ENCODE data around the gene ZFP91. TPM values are rescaled to one million over a fixed set of nuclear protein-coding genes. Genes with fewer than 3 reads are reported as not detected.

Gene ZFP91
- polyA plus RNA-seq, 4 donors, result 24.8 to 51.2 (median 27.9) TPM

DNA sequence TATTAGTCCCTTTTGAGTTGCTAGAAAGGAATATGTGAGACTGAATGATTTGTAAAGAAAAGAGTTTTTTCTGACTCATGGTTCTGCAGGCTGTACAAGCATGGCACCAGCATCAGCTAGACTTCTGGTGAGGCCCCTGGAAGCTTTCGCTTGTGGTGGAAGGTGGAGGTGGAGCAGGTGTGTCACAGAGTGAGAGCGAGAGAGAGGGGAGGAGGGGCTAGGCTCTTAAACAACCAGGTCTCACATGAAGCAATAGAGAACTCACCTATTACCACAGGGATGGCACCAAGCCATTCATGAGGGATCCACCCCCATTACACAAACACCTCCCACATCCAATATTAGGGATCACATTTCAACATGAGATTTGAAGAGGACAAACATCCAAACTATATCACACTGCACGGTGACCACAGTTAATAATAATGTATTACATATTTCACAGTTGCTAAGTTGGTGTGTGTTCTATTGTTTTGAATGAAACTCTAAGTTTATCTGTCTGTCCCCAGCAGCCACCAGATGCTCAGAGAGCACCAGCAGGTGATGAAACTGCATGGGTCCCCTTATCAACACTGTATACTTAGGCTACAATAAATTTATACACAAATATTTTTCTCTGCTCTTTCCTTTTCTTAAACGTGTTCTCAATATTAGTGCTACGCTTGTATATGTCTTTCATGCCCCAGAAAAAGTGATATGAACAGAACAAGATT, 14.1 kb downstream of the ZFP91 start:
- DNase-seq, result peak; percentile 56 to 58
- no peak for FAIRE-seq
- no peaks in the 10 kb centered on the region for H3K9me3 ChIP-seq (ENCODE audit: control insufficient read depth in 2 of 2, insufficient read depth in 1 of 2, low read depth in 1 of 2, low read length in 1 of 2)
- peaks cover 3 to 30% (median 6%) of the 10 kb centered on the region in 3 donors for H3K4me1 ChIP-seq (ENCODE audit: control insufficient read depth in 3 of 3, insufficient read depth in 2 of 3, low read depth in 1 of 3, low read length in 2 of 3)
- no peaks in the 10 kb centered on the region for H3K27me3 ChIP-seq (ENCODE audit: control insufficient read depth in 3 of 3, insufficient read depth in 3 of 3, low read length in 3 of 3)
- H3K4me3 ChIP-seq (ENCODE audit: low read depth in 1 of 3, low read length in 3 of 3), result no peak overlapping the region
- WGBS, 3 donors, result 26 to 62% (median 45%) methylated on average over 5 of the region's 5 CpGs
- H3K27ac ChIP-seq (ENCODE audit: low read depth in 1 of 3, low read length in 2 of 3), result no peak overlapping the region
- peaks cover 0 to 7% (median 0%) of the 10 kb centered on the region in 3 donors for H3K36me3 ChIP-seq (ENCODE audit: control insufficient read depth in 3 of 3, insufficient read depth in 2 of 3, low read depth in 1 of 3, low read length in 3 of 3)

GRCh38 chr11:58594826-58595225, 16.0 kb downstream of the ZFP91 start:
- Histone ChIP-seq H3K4me3 (ENCODE audit: low read depth in 1 of 3, low read length in 3 of 3) (no peak overlapping the region), H3K4me1 (ENCODE audit: control insufficient read depth in 3 of 3, insufficient read depth in 2 of 3, low read depth in 1 of 3, low read length in 2 of 3) (peaks cover 5 to 30% (median 6%) of the 10 kb centered on the region in 3 donors), H3K27me3 (ENCODE audit: control insufficient read depth in 3 of 3, insufficient read depth in 3 of 3, low read length in 3 of 3) (no peaks in the 10 kb centered on the region), H3K9me3 (ENCODE audit: control insufficient read depth in 2 of 2, insufficient read depth in 1 of 2, low read depth in 1 of 2, low read length in 1 of 2) (no peaks in the 10 kb centered on the region), H3K27ac (ENCODE audit: low read depth in 1 of 3, low read length in 2 of 3) (no peak overlapping the region), H3K36me3 (ENCODE audit: control insufficient read depth in 3 of 3, insufficient read depth in 2 of 3, low read depth in 1 of 3, low read length in 3 of 3) (peaks cover 0 to 3% (median 0%) of the 10 kb centered on the region in 3 donors)
- 10 to 46% (median 23%) methylated on average over 4 of the region's 4 CpGs for WGBS, 3 donors
- DNase-seq (peak in 1 of 2 donors; percentile 76), FAIRE-seq (no peak)

- Histone ChIP-seq H3K27ac (ENCODE audit: low read depth in 1 of 3, low read length in 2 of 3) (no peak overlapping the region), H3K36me3 (ENCODE audit: control insufficient read depth in 3 of 3, insufficient read depth in 2 of 3, low read depth in 1 of 3, low read length in 3 of 3) (peaks cover 0 to 3% (median 0%) of the 10 kb centered on the region in 3 donors), H3K4me3 (ENCODE audit: low read depth in 1 of 3, low read length in 3 of 3) (no peak overlapping the region), H3K9me3 (ENCODE audit: control insufficient read depth in 2 of 2, insufficient read depth in 1 of 2, low read depth in 1 of 2, low read length in 1 of 2) (no peaks in the 10 kb centered on the region), H3K27me3 (ENCODE audit: control insufficient read depth in 3 of 3, insufficient read depth in 3 of 3, low read length in 3 of 3) (no peaks in the 10 kb centered on the region), H3K4me1 (ENCODE audit: control insufficient read depth in 3 of 3, insufficient read depth in 2 of 3, low read depth in 1 of 3, low read length in 2 of 3) (peaks cover 5 to 30% (median 6%) of the 10 kb centered on the region in 3 donors)
- FAIRE-seq, result no peak
- DNase-seq, result no peak
- 83 to 89% (median 84%) methylated on average over 3 of the region's 3 CpGs for WGBS, 3 donors
These were observed 17.8 kb downstream of the ZFP91 start for GRCh38 chr11:58596621-58597020.

DNA sequence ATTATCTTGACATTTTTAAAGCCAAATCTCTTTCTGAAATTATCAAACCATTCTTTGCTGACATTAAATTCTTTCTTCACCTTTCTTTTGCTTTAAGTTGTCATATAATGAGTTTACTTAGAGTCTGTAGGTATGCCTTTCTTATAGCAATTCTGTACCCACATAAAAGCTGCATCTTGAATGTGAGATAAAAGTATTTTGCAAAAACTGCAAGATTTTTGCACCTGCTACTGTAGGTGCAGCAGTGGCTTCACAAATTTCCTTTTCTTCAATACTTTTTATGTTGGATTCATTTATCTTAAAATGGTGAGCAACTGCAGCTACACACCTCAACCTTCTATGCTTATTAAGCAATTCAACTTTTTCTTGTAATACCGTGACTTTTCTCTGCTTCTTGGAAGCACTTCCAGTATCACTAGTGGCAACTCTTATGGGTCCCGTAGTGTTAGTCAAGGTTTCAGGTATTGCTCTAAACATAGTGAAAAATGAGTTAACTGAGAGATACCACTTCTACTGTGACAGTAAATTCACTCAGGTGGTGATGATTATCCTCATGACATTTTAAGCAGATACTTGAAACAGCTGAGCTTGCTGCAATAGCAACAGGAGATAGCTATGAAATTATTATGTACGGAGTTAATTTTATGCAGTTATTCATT, 18.8 kb downstream of the ZFP91 start:
- H3K36me3 ChIP-seq (ENCODE audit: control insufficient read depth in 3 of 3, insufficient read depth in 2 of 3, low read depth in 1 of 3, low read length in 3 of 3), result peaks cover 0 to 3% (median 0%) of the 10 kb centered on the region in 3 donors
- no peak overlapping the region for H3K4me3 ChIP-seq (ENCODE audit: low read depth in 1 of 3, low read length in 3 of 3)
- FAIRE-seq (no peak), DNase-seq (no peak)
- peaks cover 5 to 27% (median 6%) of the 10 kb centered on the region in 3 donors for H3K4me1 ChIP-seq (ENCODE audit: control insufficient read depth in 3 of 3, insufficient read depth in 2 of 3, low read depth in 1 of 3, low read length in 2 of 3)
- 61 to 72% (median 63%) methylated on average over 3 of the region's 3 CpGs for WGBS, 3 donors
- H3K27ac ChIP-seq (ENCODE audit: low read depth in 1 of 3, low read length in 2 of 3), result peak overlapping the region in 1 of 3 donors; percentile 11
- no peaks in the 10 kb centered on the region for H3K27me3 ChIP-seq (ENCODE audit: control insufficient read depth in 3 of 3, insufficient read depth in 3 of 3, low read length in 3 of 3)
- H3K9me3 ChIP-seq (ENCODE audit: control insufficient read depth in 2 of 2, insufficient read depth in 1 of 2, low read depth in 1 of 2, low read length in 1 of 2), result no peaks in the 10 kb centered on the region

DNA sequence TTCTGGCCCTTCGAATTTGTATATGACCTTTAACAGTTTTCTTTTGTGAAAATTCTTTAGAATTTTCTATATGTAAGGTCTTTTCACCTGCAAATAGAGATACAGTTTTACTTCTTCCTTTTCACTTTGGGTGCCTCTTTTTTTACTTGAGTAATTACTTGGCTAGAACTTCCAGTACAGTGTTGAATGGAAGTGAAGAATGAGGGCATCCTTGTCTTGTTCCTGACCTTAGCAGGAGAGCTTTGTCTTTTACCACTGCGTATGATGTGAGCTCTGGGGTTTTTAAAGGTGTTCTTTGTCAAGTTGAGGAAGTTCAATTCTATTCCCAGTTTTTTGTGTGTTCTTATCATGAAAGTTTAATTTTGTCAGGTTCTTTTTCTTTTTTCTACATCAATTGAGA, 21.6 kb downstream of the ZFP91 start:
- no peak overlapping the region for H3K4me3 ChIP-seq (ENCODE audit: low read depth in 1 of 3, low read length in 3 of 3)
- DNase-seq, result no peak
- H3K4me1 ChIP-seq (ENCODE audit: control insufficient read depth in 3 of 3, insufficient read depth in 2 of 3, low read depth in 1 of 3, low read length in 2 of 3), result peaks cover 4 to 17% (median 6%) of the 10 kb centered on the region in 3 donors
- H3K27ac ChIP-seq (ENCODE audit: low read depth in 1 of 3, low read length in 2 of 3), result no peak overlapping the region
- WGBS, 3 donors, result 92 to 95% (median 95%) methylated on average over 2 of the region's 2 CpGs
- no peaks in the 10 kb centered on the region for H3K9me3 ChIP-seq (ENCODE audit: control insufficient read depth in 2 of 2, insufficient read depth in 1 of 2, low read depth in 1 of 2, low read length in 1 of 2)
- peaks cover 0 to 2% (median 2%) of the 10 kb centered on the region in 3 donors for H3K36me3 ChIP-seq (ENCODE audit: control insufficient read depth in 3 of 3, insufficient read depth in 2 of 3, low read depth in 1 of 3, low read length in 3 of 3)
- FAIRE-seq, result no peak
- H3K27me3 ChIP-seq (ENCODE audit: control insufficient read depth in 3 of 3, insufficient read depth in 3 of 3, low read length in 3 of 3), result no peaks in the 10 kb centered on the region

DNA sequence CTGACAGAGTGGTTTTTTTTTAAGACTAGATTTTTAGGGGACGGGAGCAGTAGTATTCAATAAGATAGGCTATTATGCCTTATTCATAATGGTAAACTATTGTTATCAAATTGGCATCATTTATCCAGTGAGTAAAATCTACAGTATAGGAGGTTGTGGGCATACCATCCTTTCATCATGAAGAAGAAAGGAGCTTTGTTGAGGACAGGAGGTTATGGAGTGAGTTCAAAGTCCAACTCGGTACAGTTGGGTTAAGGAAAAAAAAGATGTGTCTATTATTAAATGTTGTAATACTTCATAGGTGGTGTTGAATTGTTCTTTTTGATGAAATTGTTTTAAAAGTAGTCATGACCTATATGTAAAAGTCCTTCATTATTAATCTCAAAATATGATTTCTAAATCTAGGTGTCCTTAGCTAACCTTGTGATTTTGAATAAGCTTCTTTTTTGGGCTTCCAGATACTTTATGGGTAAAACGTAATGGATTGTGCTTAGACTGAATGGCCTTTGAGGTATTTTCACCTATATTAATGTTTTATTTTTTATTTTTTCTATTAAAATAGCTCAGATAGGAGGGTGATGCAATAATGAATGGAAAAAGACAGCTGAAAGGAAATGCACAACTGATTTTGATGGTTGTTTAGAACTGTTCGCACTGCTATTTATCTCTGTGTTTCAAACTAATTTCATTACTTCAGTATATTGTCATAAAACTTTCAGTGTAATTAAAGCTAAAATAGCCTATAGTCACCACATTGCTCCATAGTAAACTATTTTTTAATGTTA, 28.3 kb downstream of the ZFP91 start:
- no peaks in the 10 kb centered on the region for H3K9me3 ChIP-seq (ENCODE audit: control insufficient read depth in 2 of 2, insufficient read depth in 1 of 2, low read depth in 1 of 2, low read length in 1 of 2)
- WGBS, 3 donors, result 76 to 81% (median 81%) methylated on average over 4 of the region's 4 CpGs

DNA sequence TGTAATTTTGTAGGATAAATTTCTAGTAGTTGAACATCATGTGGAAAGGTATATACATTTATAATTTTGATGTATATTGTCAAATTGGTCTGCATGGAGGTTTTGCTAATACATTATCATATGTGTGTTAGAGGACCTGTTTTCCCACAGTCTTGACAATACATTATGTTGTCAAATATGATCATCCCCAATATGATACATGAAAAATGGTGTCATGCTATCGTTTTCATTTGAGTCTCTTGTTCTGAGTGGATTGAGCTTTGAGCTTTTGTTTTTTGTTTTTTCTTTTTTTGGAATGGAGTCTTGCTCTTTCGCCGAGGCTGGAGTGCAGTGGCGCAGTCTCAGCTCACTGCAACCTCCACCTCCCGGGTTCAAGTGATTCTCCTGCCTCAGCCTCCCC, 29.5 kb downstream of the ZFP91 start:
- no peak for FAIRE-seq
- 90 to 97% (median 91%) methylated on average over 5 of the region's 5 CpGs for WGBS, 3 donors
- peaks cover 0 to 7% (median 4%) of the 10 kb centered on the region in 3 donors for H3K4me1 ChIP-seq (ENCODE audit: control insufficient read depth in 3 of 3, insufficient read depth in 2 of 3, low read depth in 1 of 3, low read length in 2 of 3)
- no peaks in the 10 kb centered on the region for H3K27me3 ChIP-seq (ENCODE audit: control insufficient read depth in 3 of 3, insufficient read depth in 3 of 3, low read length in 3 of 3)
- peaks cover 7 to 10% (median 8%) of the 10 kb centered on the region in 3 donors for H3K36me3 ChIP-seq (ENCODE audit: control insufficient read depth in 3 of 3, insufficient read depth in 2 of 3, low read depth in 1 of 3, low read length in 3 of 3)
- H3K27ac ChIP-seq (ENCODE audit: low read depth in 1 of 3, low read length in 2 of 3), result no peak overlapping the region
- H3K4me3 ChIP-seq (ENCODE audit: low read depth in 1 of 3, low read length in 3 of 3), result no peak overlapping the region
- DNase-seq, result no peak
- H3K9me3 ChIP-seq (ENCODE audit: control insufficient read depth in 2 of 2, insufficient read depth in 1 of 2, low read depth in 1 of 2, low read length in 1 of 2), result no peaks in the 10 kb centered on the region

More for the DNA sequence above, 28.3 kb downstream of the ZFP91 start:
- DNase-seq (peak in 1 of 2 donors; percentile 25), FAIRE-seq (peak; percentile 26)
- H3K36me3 ChIP-seq (ENCODE audit: control insufficient read depth in 3 of 3, insufficient read depth in 2 of 3, low read depth in 1 of 3, low read length in 3 of 3), result peaks cover 4 to 8% (median 5%) of the 10 kb centered on the region in 3 donors
- peaks cover 0 to 7% (median 4%) of the 10 kb centered on the region in 3 donors for H3K4me1 ChIP-seq (ENCODE audit: control insufficient read depth in 3 of 3, insufficient read depth in 2 of 3, low read depth in 1 of 3, low read length in 2 of 3)
- no peak overlapping the region for H3K4me3 ChIP-seq (ENCODE audit: low read depth in 1 of 3, low read length in 3 of 3)
- H3K27ac ChIP-seq (ENCODE audit: low read depth in 1 of 3, low read length in 2 of 3), result no peak overlapping the region
- H3K27me3 ChIP-seq (ENCODE audit: control insufficient read depth in 3 of 3, insufficient read depth in 3 of 3, low read length in 3 of 3), result no peaks in the 10 kb centered on the region

DNA sequence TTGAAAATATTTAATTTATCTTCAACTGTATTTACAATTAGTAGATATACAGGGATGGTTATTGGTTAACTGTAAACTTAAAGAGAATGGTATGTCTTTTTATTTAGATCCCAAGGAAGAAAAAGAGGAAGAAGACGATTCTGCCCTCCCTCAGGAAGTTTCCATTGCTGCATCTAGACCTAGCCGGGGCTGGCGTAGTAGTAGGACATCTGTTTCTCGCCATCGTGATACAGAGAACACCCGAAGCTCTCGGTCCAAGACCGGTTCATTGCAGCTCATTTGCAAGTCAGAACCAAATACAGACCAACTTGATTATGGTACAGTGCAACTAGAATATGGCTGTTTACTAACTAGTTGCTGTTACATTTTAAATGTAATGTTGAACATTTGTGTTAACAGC, 30.9 kb downstream of the ZFP91 start:
- Histone ChIP-seq H3K4me3 (ENCODE audit: low read depth in 1 of 3, low read length in 3 of 3) (no peak overlapping the region), H3K36me3 (ENCODE audit: control insufficient read depth in 3 of 3, insufficient read depth in 2 of 3, low read depth in 1 of 3, low read length in 3 of 3) (peaks cover 5 to 16% (median 9%) of the 10 kb centered on the region in 3 donors), H3K27ac (ENCODE audit: low read depth in 1 of 3, low read length in 2 of 3) (no peak overlapping the region), H3K9me3 (ENCODE audit: control insufficient read depth in 2 of 2, insufficient read depth in 1 of 2, low read depth in 1 of 2, low read length in 1 of 2) (no peaks in the 10 kb centered on the region), H3K4me1 (ENCODE audit: control insufficient read depth in 3 of 3, insufficient read depth in 2 of 3, low read depth in 1 of 3, low read length in 2 of 3) (peaks cover under 1 to 1% (median 1%) of the 10 kb centered on the region in 3 donors), H3K27me3 (ENCODE audit: control insufficient read depth in 3 of 3, insufficient read depth in 3 of 3, low read length in 3 of 3) (no peaks in the 10 kb centered on the region)
- FAIRE-seq, result no peak
- DNase-seq, result no peak
- 79 to 90% (median 89%) methylated on average over 8 of the region's 8 CpGs for WGBS, 3 donors
